ENCODE results near the gene PRR7.

DNA sequence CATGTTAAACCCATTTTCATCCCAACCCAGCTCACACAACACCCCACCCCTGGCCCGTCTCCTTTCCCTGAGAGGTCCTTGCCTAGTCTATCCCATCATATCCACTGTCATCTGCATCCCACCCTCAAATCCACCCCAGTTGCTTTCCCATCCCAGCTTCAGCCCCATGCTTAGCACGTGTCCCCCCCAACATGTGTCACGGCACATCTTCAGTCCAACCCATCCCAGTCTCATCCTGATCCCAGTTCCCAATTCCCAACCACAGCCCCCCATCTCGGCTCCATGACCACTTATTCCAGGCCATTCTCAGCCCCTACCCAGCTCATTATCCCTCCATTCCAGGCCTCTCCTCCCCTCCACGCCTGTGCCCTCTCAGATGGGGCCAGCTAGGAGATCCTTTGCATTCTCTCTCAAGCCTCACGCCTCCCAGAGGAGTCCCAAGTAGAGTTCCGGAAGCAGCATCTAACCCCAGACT is 27.4 kb downstream of the PRR7 start:
- TF ChIP-seq, protein P1, sequence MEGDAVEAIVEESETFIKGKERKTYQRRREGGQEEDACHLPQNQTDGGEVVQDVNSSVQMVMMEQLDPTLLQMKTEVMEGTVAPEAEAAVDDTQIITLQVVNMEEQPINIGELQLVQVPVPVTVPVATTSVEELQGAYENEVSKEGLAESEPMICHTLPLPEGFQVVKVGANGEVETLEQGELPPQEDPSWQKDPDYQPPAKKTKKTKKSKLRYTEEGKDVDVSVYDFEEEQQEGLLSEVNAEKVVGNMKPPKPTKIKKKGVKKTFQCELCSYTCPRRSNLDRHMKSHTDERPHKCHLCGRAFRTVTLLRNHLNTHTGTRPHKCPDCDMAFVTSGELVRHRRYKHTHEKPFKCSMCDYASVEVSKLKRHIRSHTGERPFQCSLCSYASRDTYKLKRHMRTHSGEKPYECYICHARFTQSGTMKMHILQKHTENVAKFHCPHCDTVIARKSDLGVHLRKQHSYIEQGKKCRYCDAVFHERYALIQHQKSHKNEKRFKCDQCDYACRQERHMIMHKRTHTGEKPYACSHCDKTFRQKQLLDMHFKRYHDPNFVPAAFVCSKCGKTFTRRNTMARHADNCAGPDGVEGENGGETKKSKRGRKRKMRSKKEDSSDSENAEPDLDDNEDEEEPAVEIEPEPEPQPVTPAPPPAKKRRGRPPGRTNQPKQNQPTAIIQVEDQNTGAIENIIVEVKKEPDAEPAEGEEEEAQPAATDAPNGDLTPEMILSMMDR (IDR thresholded peaks at IDR 0.05; ENCODE audit: low read depth, low read length, poor library complexity, severe bottlenecking): no peak
- no peak for TF ChIP-seq EZH2phosphoT487 (IDR thresholded peaks at IDR 0.05; ENCODE audit: borderline replicate concordance, low read length)

All from DOHH2 (cell line).